HepG2 (cell line): Measurements from ENCODE around the gene TEX22. TPM values are rescaled to one million over a fixed set of nuclear protein-coding genes. Genes with fewer than 3 reads are reported as not detected.

Experiments used
- ATAC-seq: fragments of 200-7000 bp; cut with Tn5 transposase; 3 replicates; pipeline ENCODE4 v1.9.1; 2020; ENCODE audit warnings: mild to moderate bottlenecking, moderate library complexity
- BruUV-seq: library from RNA; stranded (reverse); fragments of 400-500 nt; replicated peaks from 2 replicates; lab custom pipeline; 2021; lab: Mats Ljungman, UMichigan
- CTCF ChIA-PET: fragments of 300-600 bp; formaldehyde crosslinking; extraction: SDS; loops from one replicate; lab custom pipeline; 2021; ENCODE audit warnings: low total read pairs, inconsistent platforms, low intra/inter-chr PET ratio; lab: Yijun Ruan, JAX
- POLR2A ChIA-PET: fragments of 350-600 bp; sonication (Branson Sonifier 250); formaldehyde crosslinking; loops from one replicate; lab custom pipeline; 2020; ENCODE audit warnings: antibody characterized with exemption, inconsistent platforms; lab: Yijun Ruan, JAX
- DNase-seq: peaks from one replicate; pipeline ENCODE4 v3.0.0-alpha.2; 2015; ENCODE audit warnings: low spot score
- FAIRE-seq: peaks from 3 replicates; lab custom pipeline; 2011; peaks lifted over from hg19 to GRCh38; lab: Jason Lieb, UNC
- H2AFZ ChIP-seq: one replicate; pipeline ENCODE4 v1.6.1; 2011; ENCODE audit warnings: low read length, inconsistent platforms
- H3K27ac ChIP-seq: fragments of 300-600 bp; 3 replicates; pipeline ENCODE4 v1.8.0; 2011; ENCODE audit warnings: mixed run types, mild to moderate bottlenecking, mixed read lengths, low read length, inconsistent platforms; ENCODE audit not compliant: insufficient read depth; ENCODE audit errors: extremely low read length
- H3K27me3 ChIP-seq, 2 experiments: fragments of 200-600 bp in 1 of 2; 2 replicates in 1 of 2; 3 replicates in 1 of 2; pipeline versions ENCODE4 v1.6.0 to v1.8.0; 2011; ENCODE audit warnings: low read length in 2 of 2, mild to moderate bottlenecking in 2 of 2, moderate library complexity in 2 of 2, inconsistent platforms in 1 of 2; ENCODE audit not compliant: insufficient read depth in 2 of 2, control insufficient read depth in 1 of 2
- H3K36me3 ChIP-seq, 2 experiments: fragments of 200-600 bp in 1 of 2; replicated peaks in 1 of 2; 2 replicates in 1 of 2; 3 replicates in 1 of 2; pipeline versions ENCODE4 v1.5.1 to v1.8.0; 2011; ENCODE audit warnings: low read length in 2 of 2, inconsistent platforms in 1 of 2; ENCODE audit not compliant: insufficient read depth in 2 of 2, control insufficient read depth in 1 of 2
- H3K4me1 ChIP-seq: 2 replicates; pipeline ENCODE4 v1.5.1; 2012; ENCODE audit warnings: low read length, inconsistent platforms; ENCODE audit not compliant: insufficient read depth
- H3K4me2 ChIP-seq: 2 replicates; pipeline ENCODE4 v1.6.0; 2011; ENCODE audit warnings: low read depth, low read length, inconsistent platforms
- H3K4me3 ChIP-seq, 3 experiments: fragments of 200-600 bp in 1 of 3; sonication (generic), shearing (Covaris generic) in 1 of 3; replicated peaks in 1 of 3; 2 replicates each; pipeline ENCODE4 v1.5.1; 2011 to 2016; ENCODE audit warnings: low read length in 3 of 3, inconsistent platforms in 2 of 3, low read depth in 2 of 3, mild to moderate bottlenecking in 2 of 3, control low read depth in 1 of 3, mixed read lengths in 1 of 3; ENCODE audit not compliant: insufficient read depth in 1 of 3
- H3K79me2 ChIP-seq: one replicate; pipeline ENCODE4 v1.6.1; 2011; ENCODE audit warnings: low read length, inconsistent platforms; ENCODE audit not compliant: insufficient read depth
- H3K9ac ChIP-seq: 2 replicates; pipeline ENCODE4 v1.6.0; 2011; ENCODE audit warnings: mild to moderate bottlenecking, low read depth, low read length, inconsistent platforms; ENCODE audit not compliant: insufficient read depth
- H3K9me3 ChIP-seq: 2 replicates; pipeline ENCODE4 v1.5.1; 2012; ENCODE audit warnings: mild to moderate bottlenecking, low read length
- H4K20me1 ChIP-seq: 2 replicates; pipeline ENCODE4 v1.6.0; 2011; ENCODE audit warnings: inconsistent platforms, mild to moderate bottlenecking, low read length, moderate library complexity; ENCODE audit not compliant: insufficient read depth
- BRD4 ChIP-seq: sonication (generic); formaldehyde crosslinking; IDR thresholded peaks from 2 replicates; pipeline ENCODE4 v1.4.0; 2020; ENCODE audit warnings: missing genetic modification reagents
- DR1 ChIP-seq: sonication (generic); formaldehyde crosslinking; IDR thresholded peaks from 2 replicates; pipeline ENCODE4 v1.8.0; 2021; ENCODE audit warnings: mild to moderate bottlenecking, missing genetic modification reagents, inconsistent platforms
- FOSL2 ChIP-seq: sonication (generic); formaldehyde crosslinking; IDR thresholded peaks from 2 replicates; pipeline ENCODE4 v1.4.0; 2020; ENCODE audit warnings: missing genetic modification reagents
- IKZF4 ChIP-seq: sonication (generic); formaldehyde crosslinking; IDR thresholded peaks from 2 replicates; pipeline ENCODE4 v1.5.1; 2020; ENCODE audit warnings: borderline replicate concordance, mild to moderate bottlenecking, low read depth, missing genetic modification reagents; ENCODE audit errors: not compliant biosample characterization
- KLF15 ChIP-seq: sonication (generic); formaldehyde crosslinking; IDR thresholded peaks from 2 replicates; pipeline ENCODE4 v1.8.1; 2023; ENCODE audit warnings: borderline replicate concordance, mild to moderate bottlenecking, inconsistent platforms, missing genetic modification reagents, mixed read lengths
- NCOA1 ChIP-seq: sonication (generic); formaldehyde crosslinking; IDR thresholded peaks from 2 replicates; pipeline ENCODE4 v1.9.0; 2021; ENCODE audit warnings: missing genetic modification reagents
- NFE2L1 ChIP-seq: sonication (generic); formaldehyde crosslinking; IDR thresholded peaks from 2 replicates; pipeline ENCODE4 v1.4.0; 2020; ENCODE audit warnings: missing genetic modification reagents, mild to moderate bottlenecking, borderline replicate concordance
- NFRKB ChIP-seq: fragments of 450-650 bp; IDR thresholded peaks from 2 replicates; pipeline ENCODE4 v1.6.1; 2017
- TAF1 ChIP-seq: sonication (generic); formaldehyde crosslinking; IDR thresholded peaks from 2 replicates; pipeline ENCODE4 v1.4.0; 2020; ENCODE audit warnings: missing genetic modification reagents
- U2AF1 ChIP-seq: fragments of 200-400 bp; formaldehyde crosslinking; optimal IDR thresholded peaks from 2 replicates; pipeline ENCODE3; 2017; ENCODE audit warnings: mild to moderate bottlenecking, low read depth, low read length
- ZBTB7B ChIP-seq: sonication (generic); formaldehyde crosslinking; IDR thresholded peaks from 2 replicates; pipeline ENCODE4 v1.4.0; 2020; ENCODE audit warnings: missing genetic modification reagents
- ZC3H4 ChIP-seq: sonication (generic); formaldehyde crosslinking; IDR thresholded peaks from 2 replicates; pipeline ENCODE4 v1.4.0; 2020; ENCODE audit warnings: missing genetic modification reagents, borderline replicate concordance
- ZNF337 ChIP-seq: sonication (generic); formaldehyde crosslinking; IDR thresholded peaks from 2 replicates; pipeline ENCODE4 v1.5.1; 2020; ENCODE audit warnings: missing genetic modification reagents, low read depth, mild to moderate bottlenecking, borderline replicate concordance
- ZNF382 ChIP-seq: sonication (generic); formaldehyde crosslinking; IDR thresholded peaks from 2 replicates; pipeline ENCODE4 v1.5.0; 2020; ENCODE audit warnings: missing genetic modification reagents, mild to moderate bottlenecking, borderline replicate concordance
- ZNF564 ChIP-seq: sonication (generic); formaldehyde crosslinking; IDR thresholded peaks from 2 replicates; pipeline ENCODE4 v1.8.1; 2023; ENCODE audit warnings: mild to moderate bottlenecking, missing genetic modification reagents
- WGBS: methylation state at CpG from one replicate; pipeline ENCODE4 v1.1.6; 2017; ENCODE audit warnings: low lambda C conversion rate; 5-methylcytosine and 5-hydroxymethylcytosine counted together
- in situ Hi-C: cut with HindIII; loops from 2 replicates; pipeline ENCODE4 v1.10.0; 2017; ENCODE audit warnings: low pct_unique_long_range_greater_than_20kb; ENCODE audit not compliant: extremely low pct_ligation_motif_present
- intact Hi-C: fragments of 100-400 bp; cut with micrococcal nuclease; formaldehyde crosslinking; loops from one replicate; pipeline ENCODE4 v1.10.0; 2022; ENCODE audit not compliant: unreplicated experiment
- polyA plus RNA-seq, 8 experiments: library from polyadenylated mRNA; depleted of rRNA in 3 of 8; stranded (reverse) in 7 of 8; unstranded in 1 of 8; fragments of >200 nt; fragmentation: Illumina TruSeq in 4 of 8; extraction: Trizol in 4 of 8; gene quantifications; 2 replicates each; pipeline versions ENCODE4 v1.2.1 to v1.2.3, GENCODE V29; 2011 to 2016; ENCODE audit warnings: low read depth in 4 of 8, missing spikeins in 1 of 8, mixed read lengths in 1 of 8; ENCODE audit not compliant: insufficient read depth in 1 of 8
- total RNA-seq, 5 experiments: library from RNA; depleted of rRNA; stranded (reverse); fragments of >200 nt; fragmentation: Illumina TruSeq; extraction: Trizol; gene quantifications; 2 replicates each; pipeline ENCODE4 v1.2.3, GENCODE V29; 2016; ENCODE audit warnings: low read depth in 1 of 5
- TF ChIP-seq, protein P1 (sequence below): sonication (generic); formaldehyde crosslinking; IDR thresholded peaks from 2 replicates; pipeline ENCODE4 v1.5.0; 2020; ENCODE audit warnings: mild to moderate bottlenecking, missing genetic modification reagents
- TF ChIP-seq, protein P2 (sequence below): sonication (generic); formaldehyde crosslinking; IDR thresholded peaks from 2 replicates; pipeline ENCODE4 v1.4.0; 2020; ENCODE audit warnings: mild to moderate bottlenecking, missing genetic modification reagents

The TEX22 gene
- total and polyA plus RNA-seq, 2 of the 13 experiments (the other 11 are each of a cell fraction or from before 2014, with no cell fraction given) = 0.07 to 0.27 TPM

DNA sequence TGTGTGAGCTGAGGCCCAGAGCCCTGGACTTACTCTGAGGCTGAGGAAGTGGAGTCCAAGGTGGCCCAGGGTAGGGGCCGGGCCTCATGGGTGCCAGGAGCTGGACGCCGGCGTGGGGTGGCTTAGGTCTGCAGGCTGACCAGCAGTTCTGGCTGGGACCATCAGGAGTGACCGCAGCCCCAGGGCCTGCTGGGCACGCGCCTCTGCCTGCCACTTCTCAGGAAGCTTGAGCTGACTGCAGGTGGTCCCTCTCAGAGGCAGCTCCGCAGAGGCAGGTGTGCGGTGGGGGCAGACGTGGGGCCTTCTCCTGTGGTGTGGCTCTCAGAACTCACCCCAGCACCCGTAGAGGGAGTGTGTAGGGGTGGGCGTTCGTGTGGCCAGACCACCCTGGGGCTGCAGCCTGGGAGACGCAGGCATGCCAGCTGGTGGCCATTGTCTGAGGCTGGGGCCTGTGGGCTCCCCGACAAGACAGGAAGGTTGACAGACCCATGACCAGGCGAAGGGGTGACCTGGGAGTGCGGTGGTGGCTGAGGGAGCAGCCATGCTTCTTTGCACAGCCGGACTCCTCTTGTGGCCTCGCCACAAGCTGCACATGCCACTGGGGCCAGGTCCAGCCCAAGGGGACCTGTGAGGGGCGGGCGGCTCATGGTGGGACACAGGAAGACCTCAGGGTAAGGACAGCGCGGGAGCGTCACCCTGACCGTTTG is 40.0 kb upstream of the TEX22 start:
- no peaks in the 10 kb centered on the region; a peak in 1 of 5 replicates for H3K36me3 ChIP-seq
- no peak for TF ChIP-seq KLF15
- TF ChIP-seq ZC3H4 (CRISPR knock-in tag) = no peak
- in situ Hi-C loops (no loop called here), intact Hi-C loops (no loop called here)
- FAIRE-seq (no peak), ATAC-seq (peak; percentile 20; the same call in 1 of the 3 replicates), DNase-seq (no peak)
- no peaks in the 10 kb centered on the region for H3K79me2 ChIP-seq
- WGBS = 95% methylated on average over 11 of the region's 25 CpGs
- H3K4me2 ChIP-seq = no peak overlapping the region
- ChIA-PET CTCF (no interaction called here), POLR2A (interaction anchor here (0.6 kb wide), 1 partner anchor 134 kb away, joined by 4 read pairs; no protein-coding TSS in a partner anchor)
- no peaks in the 10 kb centered on the region; the same call in 1 of the 2 replicates for H3K4me1 ChIP-seq
- H4K20me1 ChIP-seq = no peaks in the 10 kb centered on the region
- no peaks in the 10 kb centered on the region for H3K9me3 ChIP-seq
- H3K9ac ChIP-seq = no peak overlapping the region
- no TSS peak for BruUV-seq
- H2AFZ ChIP-seq = no peak overlapping the region
- no peak overlapping the region for H3K27ac ChIP-seq
- no peak overlapping the region for H3K4me3 ChIP-seq
- no peaks in the 10 kb centered on the region for H3K27me3 ChIP-seq

DNA sequence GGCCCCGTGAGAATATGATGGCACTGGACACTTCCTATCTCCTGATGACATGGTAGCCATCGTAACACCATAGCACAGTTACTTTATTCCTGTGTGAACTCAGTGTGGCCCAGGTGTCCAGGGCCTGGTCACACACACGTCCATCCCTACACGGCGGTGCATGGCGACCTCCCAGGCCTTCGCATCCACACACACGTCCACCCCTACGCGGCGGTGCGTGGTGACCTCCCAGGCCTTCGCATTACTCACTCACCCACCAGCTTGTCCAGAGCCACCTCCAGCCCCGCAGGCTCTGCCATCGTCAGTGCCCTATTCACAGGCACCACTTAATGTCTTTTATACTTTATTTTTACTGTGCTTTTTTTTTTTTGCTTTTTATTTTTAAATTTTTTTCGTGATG is 39.4 kb upstream of the TEX22 start:
- H3K4me1 ChIP-seq = no peaks in the 10 kb centered on the region; the same call in 1 of the 2 replicates
- H3K9me3 ChIP-seq = no peaks in the 10 kb centered on the region
- DNase-seq (no peak), ATAC-seq (no peak), FAIRE-seq (no peak)
- no peaks in the 10 kb centered on the region for H4K20me1 ChIP-seq
- no peak overlapping the region for H3K4me2 ChIP-seq
- no TSS peak for BruUV-seq
- H3K27ac ChIP-seq = no peak overlapping the region
- no peak overlapping the region for H3K9ac ChIP-seq
- H3K27me3 ChIP-seq = no peaks in the 10 kb centered on the region
- intact Hi-C loops = no loop called here
- no peaks in the 10 kb centered on the region; a peak in 1 of 5 replicates for H3K36me3 ChIP-seq
- no peaks in the 10 kb centered on the region for H3K79me2 ChIP-seq
- ChIA-PET POLR2A (no interaction called here), CTCF (no interaction called here)
- H2AFZ ChIP-seq = no peak overlapping the region
- H3K4me3 ChIP-seq = no peak overlapping the region
- in situ Hi-C loops = no loop called here
- WGBS = 98% methylated on average over 12 of the region's 16 CpGs
- no peak for TF ChIP-seq TAF1
- no peak for TF ChIP-seq IKZF4
- no peak for TF ChIP-seq DR1 (CRISPR knock-in tag)
- TF ChIP-seq, protein P1, sequence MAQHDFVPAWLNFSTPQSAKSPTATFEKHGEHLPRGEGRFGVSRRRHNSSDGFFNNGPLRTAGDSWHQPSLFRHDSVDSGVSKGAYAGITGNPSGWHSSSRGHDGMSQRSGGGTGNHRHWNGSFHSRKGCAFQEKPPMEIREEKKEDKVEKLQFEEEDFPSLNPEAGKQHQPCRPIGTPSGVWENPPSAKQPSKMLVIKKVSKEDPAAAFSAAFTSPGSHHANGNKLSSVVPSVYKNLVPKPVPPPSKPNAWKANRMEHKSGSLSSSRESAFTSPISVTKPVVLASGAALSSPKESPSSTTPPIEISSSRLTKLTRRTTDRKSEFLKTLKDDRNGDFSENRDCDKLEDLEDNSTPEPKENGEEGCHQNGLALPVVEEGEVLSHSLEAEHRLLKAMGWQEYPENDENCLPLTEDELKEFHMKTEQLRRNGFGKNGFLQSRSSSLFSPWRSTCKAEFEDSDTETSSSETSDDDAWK = no peak
- TF ChIP-seq ZNF337 (CRISPR knock-in tag) = no peak
- TF ChIP-seq, protein P2, sequence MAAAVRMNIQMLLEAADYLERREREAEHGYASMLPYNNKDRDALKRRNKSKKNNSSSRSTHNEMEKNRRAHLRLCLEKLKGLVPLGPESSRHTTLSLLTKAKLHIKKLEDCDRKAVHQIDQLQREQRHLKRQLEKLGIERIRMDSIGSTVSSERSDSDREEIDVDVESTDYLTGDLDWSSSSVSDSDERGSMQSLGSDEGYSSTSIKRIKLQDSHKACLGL = no peak
- no peak for TF ChIP-seq BRD4 (CRISPR knock-in tag)
- no peak for TF ChIP-seq U2AF1
- TF ChIP-seq ZBTB7B (CRISPR knock-in tag) = no peak
- TF ChIP-seq ZNF382 (CRISPR knock-in tag) = no peak
- no peak for TF ChIP-seq FOSL2
- no peak for TF ChIP-seq ZNF564 (CRISPR knock-in tag)
- TF ChIP-seq NFRKB = no peak
- TF ChIP-seq NFE2L1 (CRISPR knock-in tag) = no peak
- TF ChIP-seq NCOA1 (CRISPR knock-in tag) = no peak
